GOT3 (cell line): Measurements from ENCODE around the gene PAGR1.
A peak's percentile ranks its signal among the peaks of the same experiment; 100 is the strongest.
"Not testable (repeated sequence)": the region's sequence is repeated elsewhere in the genome, so short reads cannot be mapped to it uniquely, and the experiment has no call there.

Source experiments
- DNase-seq: peaks from one replicate; lab custom pipeline; 2025; ENCODE audit warnings: mixed read lengths; lab: John Stamatoyannopoulos, UW

The PAGR1 gene

DNA sequence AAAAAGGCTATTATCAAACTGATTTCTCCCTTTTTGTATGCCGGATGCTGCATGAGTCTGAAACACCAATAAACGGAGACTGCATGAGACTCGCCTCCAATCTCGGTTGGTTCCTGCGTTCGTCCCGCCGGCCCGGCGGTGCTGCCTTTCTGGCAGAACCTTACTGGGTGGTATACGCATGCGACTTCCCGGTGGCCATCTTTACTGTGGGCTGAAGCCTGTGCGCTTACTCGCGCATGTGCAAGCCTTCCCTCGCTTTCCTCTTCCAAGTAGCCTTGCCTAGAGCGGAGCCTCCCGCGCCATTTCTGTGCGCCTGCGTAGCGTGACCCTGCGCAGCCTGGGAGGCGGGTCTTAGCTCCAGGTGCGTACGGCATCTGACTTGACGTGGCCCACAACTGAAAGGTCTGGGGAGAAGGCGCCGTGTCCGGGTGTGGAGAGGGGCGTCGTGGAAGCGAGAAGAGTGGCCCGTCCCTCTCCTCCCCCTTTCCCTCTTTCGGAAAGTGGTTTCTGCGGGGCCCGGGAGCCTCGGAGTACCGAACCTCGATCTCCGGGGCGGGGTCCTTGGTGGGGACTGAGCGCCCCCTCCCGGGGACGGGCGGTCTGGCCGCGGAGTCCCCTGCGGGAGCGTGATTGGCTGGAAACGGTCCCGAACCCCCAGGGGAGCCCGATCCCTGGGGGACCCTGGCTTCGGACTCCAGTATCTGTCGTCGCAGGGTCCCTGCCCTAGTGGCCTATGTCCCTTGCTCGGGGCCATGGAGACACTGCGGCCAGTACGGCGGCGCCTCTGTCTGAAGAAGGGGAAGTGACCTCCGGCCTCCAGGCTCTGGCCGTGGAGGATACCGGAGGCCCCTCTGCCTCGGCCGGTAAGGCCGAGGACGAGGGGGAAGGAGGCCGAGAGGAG is at the start of gene PAGR1:
PAGR1 (plus strand) TSS at position 360 of the 901 bp plus-strand sequence; CDS start at position 734, 374 bp downstream.
- DNase-seq = peak; percentile 93

DNA sequence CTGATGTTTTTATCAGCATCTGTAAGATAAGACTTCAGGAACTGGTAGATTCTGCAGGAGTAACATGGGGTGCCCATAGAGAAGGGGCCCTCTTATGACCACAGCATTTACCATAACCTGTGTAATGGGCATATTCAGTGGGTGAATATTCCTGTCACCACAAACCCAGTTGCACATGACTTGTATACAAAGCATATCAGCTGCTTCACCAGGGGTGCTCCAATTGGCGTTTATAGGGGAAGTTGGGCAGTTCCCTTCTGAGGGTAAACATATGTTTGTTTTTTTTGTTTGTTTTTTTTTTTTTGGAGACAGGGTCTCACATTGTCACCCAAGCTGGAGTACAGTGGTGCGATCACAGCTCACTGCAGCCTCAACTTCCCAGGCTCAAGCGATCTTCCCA is 49.4 kb upstream of the PAGR1 start:
- DNase-seq = no peak

DNA sequence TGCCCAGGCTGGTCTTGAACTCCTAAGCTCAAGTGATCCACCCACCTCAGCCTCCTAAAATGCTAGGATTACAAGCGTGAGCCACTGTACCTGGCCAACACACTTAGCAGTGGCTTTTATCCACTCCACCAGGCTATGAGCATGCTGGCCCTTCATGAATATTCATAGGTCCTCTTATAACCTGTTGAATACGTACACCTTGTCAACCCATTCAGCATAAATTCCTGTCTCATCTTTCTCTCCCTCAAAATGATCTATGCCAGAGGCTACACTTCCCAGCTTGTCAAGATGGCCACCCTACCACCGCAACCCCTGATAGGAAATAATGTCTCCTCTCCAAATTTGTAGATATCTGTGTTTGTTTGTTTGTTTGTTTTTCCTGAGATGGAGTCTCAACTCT is 48.9 kb upstream of the PAGR1 start:
- no peak for DNase-seq

DNA sequence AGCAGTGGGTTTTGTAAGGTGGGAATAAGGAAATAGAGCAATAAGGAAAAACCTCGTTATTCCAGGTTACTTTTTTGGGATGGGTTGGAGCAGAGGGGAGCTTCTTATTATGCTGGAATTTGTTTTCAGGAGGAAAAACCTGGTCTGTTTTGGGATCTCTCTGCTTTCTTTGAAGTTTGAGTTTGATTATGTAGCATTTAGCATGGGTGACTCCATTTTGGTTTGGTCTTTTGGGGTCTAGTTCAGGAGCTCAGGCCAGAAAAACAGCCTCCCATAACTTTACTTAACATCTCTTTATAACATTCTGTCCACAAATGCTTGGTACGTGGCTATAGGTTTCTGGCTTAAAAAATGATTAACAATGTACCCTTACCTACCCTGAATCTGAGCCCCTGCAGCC is 46.4 kb upstream of the PAGR1 start:
- DNase-seq = no peak

DNA sequence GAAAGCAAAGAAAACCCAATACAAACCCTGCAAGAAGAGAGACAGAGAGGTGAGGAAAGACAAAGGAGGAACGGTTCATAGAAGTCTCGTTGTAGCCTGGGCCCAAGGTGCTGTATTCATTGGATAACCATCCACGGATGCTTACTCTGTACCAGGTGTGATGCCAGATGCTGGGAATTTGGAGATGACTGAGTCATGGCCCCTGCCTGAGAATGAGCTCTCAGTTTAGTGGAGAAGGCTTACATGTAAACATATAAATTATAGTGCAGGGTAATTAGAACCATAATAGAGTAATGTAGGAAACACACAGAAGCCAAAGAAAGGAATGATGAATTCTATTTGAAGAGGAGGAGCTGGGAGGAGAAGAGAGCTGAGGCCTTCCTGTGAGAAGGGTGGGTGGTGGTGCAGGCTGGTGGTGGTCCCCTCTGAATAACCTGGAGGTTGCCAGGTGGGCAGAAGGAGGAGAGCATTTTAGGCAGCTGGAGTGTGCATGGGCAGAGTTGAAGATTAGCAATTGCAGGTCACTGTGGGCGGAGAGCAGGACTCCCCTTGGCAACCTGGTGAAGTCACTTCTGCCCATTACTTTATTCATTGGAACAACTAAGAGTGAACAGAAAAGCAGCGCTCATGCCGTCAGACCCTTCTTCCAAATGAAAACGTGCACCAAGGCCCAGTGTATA is 45.6 kb upstream of the PAGR1 start:
- no peak for DNase-seq

DNA sequence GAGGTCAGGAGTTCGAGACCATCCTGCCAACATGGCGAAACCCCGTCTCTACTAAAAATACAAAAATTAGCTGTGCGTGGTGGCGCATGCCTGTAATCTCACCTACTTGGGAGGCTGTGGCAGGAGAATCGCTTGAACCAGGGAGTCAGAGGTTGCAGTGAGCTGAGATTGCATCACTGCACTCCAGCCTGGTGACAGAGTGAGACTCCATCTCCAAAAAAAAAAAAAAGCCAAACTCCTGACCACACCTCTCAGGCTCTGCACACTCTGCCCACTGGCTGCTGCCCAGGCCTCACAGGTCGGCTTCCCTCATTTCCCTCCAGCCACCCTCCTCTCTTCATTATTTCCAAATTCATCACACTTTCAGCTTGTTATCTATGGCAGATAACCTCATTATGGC is 43.6 kb upstream of the PAGR1 start:
- DNase-seq = not testable (repeated sequence)

DNA sequence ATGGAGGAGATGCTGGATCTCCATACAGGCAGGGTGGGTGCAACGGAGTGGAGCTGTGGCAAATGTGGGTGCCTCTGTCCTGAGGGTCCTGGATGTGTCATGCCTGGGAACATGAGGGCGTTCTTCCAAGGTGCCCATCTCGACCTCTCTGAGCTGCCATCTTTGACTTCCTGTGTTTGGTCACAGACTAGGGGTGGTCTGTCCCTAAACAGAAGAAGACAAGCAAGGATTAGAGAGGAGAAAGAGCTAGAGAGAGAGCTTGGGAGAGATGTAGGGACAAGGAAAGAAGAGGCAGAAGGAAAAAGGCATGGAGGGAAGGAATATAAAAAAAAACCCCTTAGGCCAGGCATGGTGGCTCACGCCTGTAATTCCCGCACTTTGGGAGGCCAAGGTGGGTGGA is 41.2 kb upstream of the PAGR1 start:
- DNase-seq = no peak

DNA sequence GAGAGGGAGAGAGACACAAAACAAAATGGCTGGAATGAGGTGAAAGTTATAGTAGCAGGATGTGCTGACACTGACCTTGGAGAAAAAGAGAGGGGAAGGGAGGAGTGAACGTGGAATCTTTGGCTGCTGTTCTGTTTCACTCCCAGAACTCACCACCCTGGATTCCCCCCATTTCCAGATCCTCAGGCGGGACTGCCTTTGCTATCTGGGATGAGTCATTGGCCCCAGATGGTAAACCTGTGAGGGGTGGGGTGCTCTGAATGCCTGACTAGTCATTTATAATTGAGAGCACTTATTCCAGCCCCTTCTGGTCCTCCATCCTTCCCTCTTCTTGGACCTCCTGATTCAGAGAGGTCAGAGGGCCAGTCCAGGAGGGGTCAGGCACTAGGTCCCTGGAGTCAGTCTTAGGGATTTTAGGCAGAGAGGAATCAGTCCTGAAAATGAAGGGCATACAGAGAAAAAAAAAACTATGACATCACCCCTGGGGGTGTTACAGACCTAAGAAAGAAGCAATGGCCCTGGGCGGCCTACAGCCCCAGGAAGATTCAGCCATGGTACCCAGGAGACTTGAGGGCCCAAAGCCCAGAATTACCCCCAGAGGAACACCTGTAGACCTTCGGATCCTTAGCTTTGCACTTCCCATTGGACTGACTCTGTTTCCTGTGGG is 40.1 kb upstream of the PAGR1 start:
- no peak for DNase-seq

DNA sequence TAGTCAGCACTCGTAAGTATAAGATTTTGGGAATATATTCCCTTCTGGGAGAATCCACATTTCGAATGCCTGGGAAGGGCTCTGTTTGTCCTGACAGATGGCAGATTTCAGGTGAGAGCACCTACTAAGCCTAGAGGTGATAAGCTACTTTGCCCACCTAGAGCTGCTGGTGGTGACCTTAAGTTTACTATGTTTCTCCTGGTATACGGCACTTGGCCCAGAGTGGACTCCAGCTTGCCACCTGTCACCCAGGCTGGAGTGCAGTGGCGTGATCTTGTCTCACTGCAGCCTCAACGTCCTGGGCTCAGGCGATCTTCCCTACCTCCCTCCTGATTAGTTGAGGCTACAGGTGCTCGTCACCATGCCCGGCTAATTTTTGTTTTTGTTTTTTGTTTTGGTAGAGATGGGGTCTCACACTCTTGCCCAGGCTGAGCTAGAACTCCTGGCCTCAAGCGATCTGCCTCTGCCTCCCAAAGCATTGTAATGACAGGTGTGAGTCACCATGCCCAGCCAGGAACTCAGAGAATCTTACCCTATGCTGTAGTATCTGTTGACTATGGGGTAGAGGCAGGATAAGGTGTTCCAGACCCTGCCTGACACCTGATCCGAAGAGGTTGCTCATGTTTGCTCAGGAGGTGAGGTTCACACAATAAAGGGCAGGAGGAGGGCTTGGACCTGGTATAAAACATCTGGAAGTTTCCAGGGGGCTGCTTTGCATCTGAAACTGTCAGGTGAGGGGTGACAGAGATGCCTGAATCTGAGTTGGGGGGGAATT is 38.2 kb upstream of the PAGR1 start, which contains the start of gene ZG16:
ZG16 (plus strand) TSS at position 681 of the 775 bp plus-strand sequence. CDS start 1,011 bp downstream, outside the sequence.
- DNase-seq = no peak

DNA sequence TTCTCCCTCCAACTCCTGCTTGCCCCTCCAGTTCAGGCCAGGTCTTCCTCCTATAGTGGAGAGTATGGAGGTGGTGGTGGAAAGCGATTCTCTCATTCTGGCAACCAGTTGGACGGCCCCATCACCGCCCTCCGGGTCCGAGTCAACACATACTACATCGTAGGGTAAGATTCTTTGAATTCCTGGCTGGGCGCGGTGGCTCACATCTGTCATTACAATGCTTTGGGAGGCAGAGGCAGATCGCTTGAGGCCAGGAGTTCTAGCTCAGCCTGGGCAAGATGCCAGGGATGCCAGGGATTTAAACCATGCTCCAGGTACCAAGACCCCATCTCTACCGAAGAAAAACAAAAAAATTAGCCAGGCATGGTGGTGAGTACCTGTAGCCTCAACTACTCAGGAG is 36.5 kb upstream of the PAGR1 start:
- no peak for DNase-seq

DNA sequence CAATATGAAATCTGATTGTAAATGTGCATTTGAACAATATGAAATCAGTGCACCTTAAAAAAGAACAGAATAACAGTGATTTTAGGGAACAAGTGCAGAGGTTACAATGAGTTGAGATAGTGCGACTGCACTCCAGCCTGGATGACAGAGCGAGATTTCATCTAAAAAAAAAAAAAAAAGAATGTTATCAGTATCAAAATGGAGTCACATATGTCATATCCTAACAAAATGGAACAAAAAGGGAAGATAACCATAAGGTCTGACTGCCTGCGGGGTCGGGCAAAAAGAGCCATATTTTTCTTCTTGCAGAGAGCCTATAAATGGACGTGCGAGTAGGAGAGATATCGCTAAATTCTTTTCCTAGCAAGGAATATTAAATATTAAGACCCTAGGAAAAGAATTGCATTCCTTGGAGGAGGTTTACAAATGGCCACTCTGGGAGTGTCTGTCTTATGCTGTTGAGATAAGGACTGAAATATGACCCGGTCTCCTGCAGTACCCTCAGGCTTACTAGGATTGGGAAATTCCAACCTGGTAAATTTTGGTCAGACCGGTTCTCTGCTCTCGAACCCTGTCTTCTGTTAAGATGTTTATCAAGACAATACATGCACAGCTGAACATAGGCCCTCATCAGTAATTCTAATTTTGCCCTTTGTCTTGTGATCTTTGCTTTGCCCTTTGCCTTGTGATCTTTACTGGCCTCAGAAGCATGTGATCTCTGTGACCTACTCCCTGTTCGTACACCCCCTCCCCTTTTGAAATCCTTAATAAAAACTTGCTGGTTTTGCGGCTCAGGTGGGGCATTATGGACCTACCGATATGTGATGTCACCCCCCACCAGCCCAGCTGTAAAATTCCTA is 32.6 kb upstream of the PAGR1 start:
- DNase-seq = not testable (repeated sequence)

DNA sequence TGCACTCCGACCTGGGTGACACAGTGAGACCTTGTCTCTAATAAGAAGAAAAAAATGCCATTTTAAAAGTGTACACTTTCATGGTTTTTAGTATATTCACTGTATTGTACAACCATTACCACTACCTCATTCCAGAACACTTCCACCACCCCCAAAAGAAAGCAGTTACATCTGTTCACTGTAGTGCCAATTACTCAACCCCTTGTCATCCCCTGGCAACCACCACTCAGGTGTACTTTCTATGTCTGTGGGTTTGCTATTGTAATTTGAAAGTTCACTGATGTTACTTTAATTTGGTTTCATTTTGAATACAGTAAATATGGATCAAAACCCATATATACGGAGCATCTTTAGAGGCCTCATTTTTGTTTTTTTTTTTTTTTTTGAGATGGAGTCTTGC is 31.8 kb upstream of the PAGR1 start:
- DNase-seq = no peak

DNA sequence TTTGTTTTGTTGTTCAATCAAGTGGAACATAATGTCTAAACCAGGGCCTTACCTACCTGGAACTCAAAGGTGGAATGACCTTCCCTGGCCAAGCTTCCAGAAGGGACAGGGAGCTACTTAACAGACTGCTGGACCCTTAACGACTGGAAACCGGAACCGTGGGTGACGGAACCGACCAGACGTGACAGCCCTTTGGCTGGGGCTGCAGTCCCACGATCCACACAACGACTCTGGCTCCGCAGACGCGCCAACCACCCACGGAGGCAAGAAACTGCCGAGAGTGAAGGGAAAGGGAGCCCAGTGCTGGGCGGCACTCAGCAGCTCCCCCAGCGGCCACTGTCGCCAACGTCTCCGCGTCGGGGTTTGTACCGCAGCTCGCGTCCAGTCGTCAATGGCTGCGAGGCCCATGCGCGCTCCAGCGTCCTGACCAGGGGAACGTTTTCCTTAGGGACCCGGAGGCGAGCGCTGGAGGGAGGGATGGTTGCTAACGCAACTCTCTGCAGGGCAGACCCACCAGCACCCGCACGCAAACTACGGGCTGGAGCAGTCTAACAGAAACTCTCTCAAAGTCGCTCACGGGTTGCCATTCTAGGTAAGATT is 31.0 kb upstream of the PAGR1 start:
- DNase-seq = peak; percentile 3

DNA sequence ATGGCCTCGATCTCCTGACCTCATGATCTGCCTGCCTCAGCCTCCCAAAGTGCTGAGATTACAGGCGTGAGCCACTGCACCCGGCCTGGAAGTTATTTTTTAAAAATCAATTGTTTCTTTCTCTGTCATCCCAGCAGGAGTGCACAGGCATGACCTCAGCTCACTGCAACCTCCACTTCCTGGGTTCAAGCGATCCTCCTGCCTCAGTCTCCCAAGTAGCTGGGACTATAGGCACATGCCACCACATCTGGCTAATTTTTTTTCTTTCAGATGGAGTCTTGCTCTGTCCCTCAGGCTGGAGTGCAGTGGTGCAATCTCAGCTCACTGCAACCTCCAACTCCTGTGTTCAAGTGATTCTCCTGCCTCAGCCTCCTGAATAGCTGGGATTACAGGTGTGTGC is 28.8 kb upstream of the PAGR1 start:
- DNase-seq = not testable (repeated sequence)

DNA sequence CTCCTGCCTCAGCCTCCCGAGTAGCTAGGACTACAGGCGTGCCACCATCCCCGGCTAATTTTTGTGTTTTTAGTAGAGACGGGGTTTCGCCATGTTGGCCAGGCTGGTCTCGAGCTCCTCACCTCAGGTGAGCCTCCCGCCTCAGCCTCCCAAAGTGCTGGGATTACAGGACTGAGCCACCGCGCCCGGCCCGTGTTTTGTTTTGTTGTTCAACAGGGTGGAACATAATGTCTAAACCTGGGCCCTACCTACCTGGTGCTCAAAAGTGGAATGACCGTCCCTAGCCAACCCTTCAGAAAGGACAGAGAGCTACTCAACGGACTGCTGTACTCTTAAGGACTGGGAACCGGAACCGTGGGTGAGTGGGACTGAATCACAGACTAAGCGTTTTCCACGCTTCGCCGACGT is 26.2 kb upstream of the PAGR1 start:
- DNase-seq = no peak

DNA sequence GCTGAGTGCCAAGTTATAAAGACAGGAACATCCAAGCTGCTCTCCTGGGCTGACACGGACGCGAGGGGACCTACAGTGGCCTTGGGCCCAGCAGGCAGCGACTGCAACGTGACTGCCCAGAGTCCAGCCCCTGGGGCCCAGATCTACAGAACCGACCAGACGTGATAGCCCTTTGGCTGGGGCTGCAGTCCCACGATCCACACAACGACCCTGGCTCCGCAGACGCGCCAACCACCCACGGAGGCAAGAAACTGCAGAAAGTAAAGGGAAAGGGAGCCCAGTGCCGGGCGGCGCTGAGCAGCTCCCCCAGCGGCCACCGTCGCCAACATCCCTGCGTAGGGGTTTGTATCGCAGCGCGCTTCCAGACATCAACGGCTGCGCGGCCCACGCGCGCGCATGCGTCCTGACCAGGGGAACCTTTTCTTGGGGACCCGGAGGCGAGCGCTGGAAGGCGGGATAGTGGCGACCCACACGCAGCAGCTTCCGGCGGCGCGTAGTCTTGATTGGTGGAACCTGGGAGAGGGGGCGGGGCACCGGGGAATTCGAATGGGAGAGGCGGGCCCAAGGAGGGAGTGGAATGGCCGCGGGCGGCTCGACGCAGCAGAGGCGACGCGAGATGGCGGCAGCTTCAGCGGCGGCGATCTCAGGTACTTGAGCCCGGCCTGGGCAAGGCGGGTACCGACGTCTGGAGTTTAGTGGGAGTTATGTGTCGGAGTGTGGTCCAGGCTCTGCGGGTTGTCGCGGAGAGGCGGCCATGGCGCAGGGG is 25.6 kb upstream of the PAGR1 start, which contains the start of gene KIF22:
KIF22 (plus strand) TSS at position 569 of the 766 bp plus-strand sequence; CDS start at position 578, 9 bp downstream.
- DNase-seq = peak; percentile 97

DNA sequence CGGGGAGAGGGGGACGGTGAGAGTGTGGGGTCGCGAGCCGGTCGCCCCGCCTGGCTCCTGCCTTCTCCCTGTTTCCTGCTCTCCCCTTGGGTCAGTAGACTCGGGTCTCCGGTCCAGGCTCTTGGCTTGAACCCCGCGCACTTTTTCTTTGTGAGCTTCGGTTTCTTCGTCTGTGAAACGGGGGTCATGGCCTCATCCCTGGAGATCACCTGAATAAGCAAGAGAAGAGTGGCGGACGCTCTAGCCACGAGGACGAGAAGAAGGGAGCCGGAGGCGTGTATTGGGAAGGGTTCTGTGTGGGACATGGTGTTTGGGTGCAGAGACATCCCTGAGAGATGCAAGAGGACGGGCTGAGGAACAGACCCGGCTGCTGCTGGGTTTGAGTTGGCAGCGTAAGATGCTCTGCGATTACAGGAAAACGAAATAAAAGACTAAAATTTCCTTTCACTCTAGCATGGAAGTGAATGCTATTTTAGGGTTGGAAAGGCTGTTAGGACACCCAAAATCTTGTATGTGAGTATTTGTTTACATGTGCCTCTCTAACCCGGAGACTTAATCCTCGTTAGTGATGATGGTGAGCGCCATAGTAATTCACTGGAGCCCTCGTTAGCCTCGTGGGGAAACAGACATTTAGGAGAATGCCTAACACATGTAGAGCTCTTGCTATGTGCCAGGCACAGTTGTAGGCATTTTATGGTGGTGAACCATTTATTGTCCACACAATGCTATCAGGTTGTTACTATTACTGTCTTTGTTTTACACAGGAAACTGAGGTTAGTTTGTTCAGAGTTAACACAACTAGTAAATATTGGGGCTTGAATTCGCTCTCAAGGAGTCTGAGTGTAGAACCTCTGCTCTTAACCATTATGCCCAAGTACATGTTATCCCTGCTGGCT is 24.8 kb upstream of the PAGR1 start:
- no peak for DNase-seq
